Pulmonary artery endothelial cell (primary cell): ENCODE measurements around the gene SLAMF9. TPM values are rescaled to one million over a fixed set of nuclear protein-coding genes. Genes with fewer than 3 reads are reported as not detected.

Experiments
- DNase-seq: peaks from one replicate; pipeline ENCODE4 v3.0.0-alpha.2; 2011; ENCODE audit warnings: low read depth, low spot score
- total RNA-seq: library from RNA; depleted of rRNA; stranded (reverse); fragments of >200 nt; gene quantifications from 2 replicates; pipeline ENCODE4 v1.2.3, GENCODE V29; 2014

Gene SLAMF9
- total RNA-seq, 1 donor from 2014 or later: not detected

- DNase-seq: no peak
These were observed 23.5 kb upstream of the SLAMF9 start for GRCh38 chr1:159977364-159978106.

- no peak for DNase-seq
These were observed 20.4 kb upstream of the SLAMF9 start for GRCh38 chr1:159974350-159974965.

GRCh38 chr1:159973350-159973940, 19.4 kb upstream of the SLAMF9 start:
- DNase-seq: no peak

GRCh38 chr1:159972443-159973205, 18.6 kb upstream of the SLAMF9 start:
- no peak for DNase-seq

GRCh38 chr1:159970932-159971342, 16.9 kb upstream of the SLAMF9 start:
- no peak for DNase-seq

- no peak for DNase-seq
These were observed 14.9 kb upstream of the SLAMF9 start for GRCh38 chr1:159968901-159969300.

GRCh38 chr1:159965263-159965662, 11.2 kb upstream of the SLAMF9 start:
- DNase-seq: no peak

- DNase-seq: no peak
These were observed 10.1 kb upstream of the SLAMF9 start for GRCh38 chr1:159964144-159964543.

- no peak for DNase-seq
These were observed 8.1 kb upstream of the SLAMF9 start for GRCh38 chr1:159962176-159962575.

- no peak for DNase-seq
These were observed 7.6 kb upstream of the SLAMF9 start for GRCh38 chr1:159961636-159962035.

- no peak for DNase-seq
These were observed 6.8 kb upstream of the SLAMF9 start for GRCh38 chr1:159960721-159961381.

GRCh38 chr1:159959451-159959850, 5.4 kb upstream of the SLAMF9 start:
- no peak for DNase-seq

- DNase-seq: no peak
These were observed 4.8 kb upstream of the SLAMF9 start for GRCh38 chr1:159958719-159959380.

GRCh38 chr1:159957824-159958268, 3.8 kb upstream of the SLAMF9 start:
- DNase-seq: no peak

- no peak for DNase-seq
These were observed 1.4 kb upstream of the SLAMF9 start for GRCh38 chr1:159955456-159955855.

GRCh38 chr1:159952932-159953331, 1.1 kb downstream of the SLAMF9 start:
- DNase-seq: no peak

GRCh38 chr1:159951551-159951950, 2.5 kb downstream of the SLAMF9 start:
- no peak for DNase-seq

GRCh38 chr1:159951016-159951415, 3.0 kb downstream of the SLAMF9 start:
- DNase-seq: no peak

GRCh38 chr1:159949981-159950381, 4.1 kb downstream of the SLAMF9 start:
- no peak for DNase-seq

- DNase-seq: no peak
These were observed 4.9 kb downstream of the SLAMF9 start for GRCh38 chr1:159949123-159949522.

GRCh38 chr1:159947942-159948341, 6.1 kb downstream of the SLAMF9 start:
- DNase-seq: no peak
